GM21529 (cell line): ENCODE measurements around the gene ZNF408.
"Not testable (repeated sequence)": the region's sequence is repeated elsewhere in the genome, so short reads cannot be mapped to it uniquely, and the experiment has no call there.

Experiments used
- ATAC-seq: cut with Tn5 transposase; IDR thresholded peaks from one replicate; pipeline ENCODE4 v1.9.1; 2021; ENCODE audit not compliant: unreplicated experiment

ZNF408 gene

DNA sequence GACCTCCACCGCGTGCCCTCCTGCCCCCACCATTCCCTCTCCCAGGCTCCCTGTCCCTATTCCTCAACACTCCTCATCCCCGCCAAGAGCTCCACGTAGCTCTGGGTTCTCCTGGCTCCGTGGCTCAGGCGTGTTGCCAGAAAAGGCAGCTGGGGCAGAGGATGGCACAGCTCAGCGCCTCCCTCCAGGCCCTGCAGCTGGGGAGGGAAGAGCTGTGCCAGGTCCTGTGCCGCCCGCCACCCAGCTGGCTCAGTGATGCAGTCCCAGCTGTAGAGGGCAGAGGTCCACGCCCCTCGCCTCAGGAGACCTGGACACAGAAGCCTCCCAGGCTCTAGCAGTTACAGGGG is 4.6 kb upstream of the ZNF408 start:
- no peak for ATAC-seq

DNA sequence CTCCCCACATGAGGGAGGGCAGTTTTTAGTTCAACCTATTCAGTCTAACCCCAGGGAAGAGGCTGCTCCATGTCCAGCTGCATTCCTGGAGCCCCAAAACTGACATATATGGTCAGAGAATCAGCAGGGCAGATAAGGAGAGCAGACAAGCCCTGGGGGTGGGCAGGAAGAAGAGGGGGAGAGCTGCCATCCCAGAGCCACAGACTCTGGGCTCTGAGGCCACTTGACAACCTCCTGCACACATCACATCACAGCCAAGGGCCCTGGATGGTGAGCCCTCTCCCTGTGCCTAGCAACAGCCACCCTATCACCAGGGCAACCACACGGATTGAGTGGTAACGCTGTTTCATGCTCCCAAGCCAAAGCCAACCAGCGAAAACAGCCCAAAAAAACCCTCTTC is 3.5 kb upstream of the ZNF408 start:
- ATAC-seq = no peak

DNA sequence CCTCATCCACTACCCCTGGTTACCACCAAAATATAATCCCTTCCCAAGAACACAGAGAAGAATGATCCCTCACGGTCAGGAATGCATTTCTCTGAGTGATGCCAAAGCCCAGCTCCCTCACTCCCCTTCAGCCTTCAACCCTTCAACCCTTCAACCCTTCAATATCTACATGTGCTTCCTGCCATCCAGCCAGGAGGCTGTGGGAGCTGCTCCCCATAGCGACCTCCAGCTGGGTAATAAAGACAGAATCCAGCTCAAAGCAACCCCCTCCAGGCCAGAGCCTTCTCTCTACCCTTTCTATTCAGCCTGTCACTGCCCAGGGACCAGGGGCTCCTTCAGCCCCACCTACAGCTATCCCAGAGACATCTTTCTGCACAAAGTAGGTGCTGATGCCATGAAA is 3.1 kb upstream of the ZNF408 start:
- no peak for ATAC-seq

DNA sequence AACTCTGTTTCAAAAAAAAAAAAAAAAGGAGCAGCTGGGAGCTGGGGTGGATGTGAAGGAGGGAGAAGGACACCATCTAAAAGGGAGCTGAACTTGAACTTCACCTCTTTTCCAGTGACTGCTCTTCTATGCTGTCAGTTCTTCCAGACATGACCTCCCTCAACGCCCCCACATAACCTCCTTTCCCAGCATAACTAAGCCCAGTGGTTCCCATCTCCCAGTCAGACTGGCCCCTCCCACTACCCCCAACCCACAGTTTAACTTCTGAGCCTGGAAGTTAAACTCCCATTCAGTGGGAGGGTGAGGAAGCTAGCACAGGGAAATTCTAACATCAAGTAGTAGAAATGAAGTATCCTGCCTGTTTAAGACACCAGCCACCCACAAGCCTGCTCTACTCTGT is 2.2 kb upstream of the ZNF408 start:
- ATAC-seq = no peak

DNA sequence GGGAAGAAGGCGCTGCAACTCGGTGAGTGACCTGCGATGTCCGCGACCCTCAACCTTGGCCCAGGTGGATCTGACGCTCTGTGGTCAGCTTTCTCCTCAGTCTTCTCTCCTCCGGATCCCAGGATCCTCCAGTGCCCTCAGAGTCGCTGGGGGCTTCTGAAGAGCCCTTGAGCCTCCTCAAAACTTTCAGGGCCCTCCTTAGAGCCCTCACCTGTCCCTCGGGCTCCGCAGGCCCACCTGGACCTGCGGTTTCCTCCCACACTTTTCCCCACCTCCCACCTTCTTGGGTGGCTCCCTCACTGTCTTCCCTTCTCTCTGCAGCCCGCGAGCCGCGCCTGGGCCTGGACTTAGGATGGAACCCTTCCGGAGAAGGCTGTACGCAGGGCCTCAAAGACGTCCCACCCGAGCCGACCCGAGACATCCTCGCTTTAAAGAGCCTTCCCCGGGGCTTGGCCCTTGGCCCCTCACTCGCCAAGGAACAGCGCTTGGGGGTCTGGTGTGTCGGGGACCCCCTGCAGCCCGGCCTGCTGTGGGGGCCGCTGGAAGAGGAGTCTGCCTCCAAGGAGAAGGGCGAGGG is 335 bp downstream of the ZNF408 start:
- ATAC-seq = peak; percentile 0

DNA sequence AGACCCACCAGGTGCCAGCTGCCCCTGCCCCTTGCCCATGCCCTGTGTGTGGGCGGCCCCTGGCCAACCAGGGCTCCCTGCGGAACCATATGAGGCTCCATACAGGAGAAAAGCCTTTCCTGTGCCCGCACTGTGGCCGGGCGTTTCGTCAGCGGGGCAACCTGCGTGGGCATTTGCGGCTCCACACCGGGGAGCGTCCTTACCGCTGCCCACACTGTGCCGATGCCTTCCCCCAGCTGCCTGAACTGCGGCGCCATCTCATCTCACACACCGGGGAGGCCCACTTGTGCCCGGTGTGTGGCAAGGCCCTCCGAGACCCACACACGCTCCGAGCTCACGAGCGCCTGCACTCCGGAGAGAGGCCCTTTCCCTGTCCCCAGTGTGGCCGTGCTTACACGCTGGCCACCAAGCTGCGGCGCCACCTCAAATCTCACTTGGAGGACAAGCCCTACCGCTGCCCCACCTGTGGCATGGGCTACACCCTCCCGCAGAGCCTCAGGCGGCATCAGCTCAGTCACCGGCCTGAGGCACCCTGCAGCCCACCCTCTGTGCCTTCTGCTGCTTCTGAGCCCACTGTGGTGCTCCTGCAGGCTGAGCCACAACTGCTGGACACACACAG is 4.3 kb downstream of the ZNF408 start:
- ATAC-seq = no peak

DNA sequence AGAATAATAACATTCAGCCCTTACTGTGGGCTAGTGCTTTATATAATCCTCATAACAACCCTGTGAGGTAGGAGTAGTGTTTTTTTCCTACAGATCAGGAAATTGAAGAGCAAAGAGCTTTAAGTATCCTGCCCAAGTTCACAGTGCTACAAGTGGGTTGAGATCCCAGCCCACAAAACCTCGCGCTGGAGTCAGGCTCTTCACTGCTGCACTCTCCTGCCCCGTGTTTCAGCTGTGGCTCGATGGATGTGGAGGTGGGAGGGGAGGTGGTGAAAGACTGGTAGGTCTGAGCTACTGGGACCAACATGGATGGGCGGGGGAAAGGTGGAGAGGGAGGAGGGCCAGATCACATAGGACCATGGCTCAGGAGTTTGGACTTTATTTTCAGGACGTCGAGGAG is 6.1 kb downstream of the ZNF408 start:
- ATAC-seq = no peak

DNA sequence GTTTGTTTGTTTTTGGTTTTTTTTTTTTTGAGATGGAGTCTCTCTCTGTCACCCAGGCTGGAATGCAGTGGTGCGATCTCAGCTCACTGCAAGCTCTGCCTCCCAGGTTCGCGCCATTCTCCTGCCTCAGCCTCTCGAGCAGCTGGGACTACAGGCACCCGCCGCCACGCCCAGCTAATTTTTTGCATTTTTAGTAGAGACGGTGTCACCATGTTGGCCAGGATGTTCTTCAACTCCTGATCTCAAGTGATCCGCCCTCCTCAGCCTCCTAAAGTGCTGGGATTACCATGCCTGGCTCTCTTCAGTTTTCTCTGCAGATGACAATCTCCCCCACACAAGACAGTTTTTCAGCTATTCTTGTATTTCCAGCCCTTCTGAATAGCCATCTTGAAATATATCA is 8.5 kb downstream of the ZNF408 start:
- not testable (repeated sequence) for ATAC-seq

DNA sequence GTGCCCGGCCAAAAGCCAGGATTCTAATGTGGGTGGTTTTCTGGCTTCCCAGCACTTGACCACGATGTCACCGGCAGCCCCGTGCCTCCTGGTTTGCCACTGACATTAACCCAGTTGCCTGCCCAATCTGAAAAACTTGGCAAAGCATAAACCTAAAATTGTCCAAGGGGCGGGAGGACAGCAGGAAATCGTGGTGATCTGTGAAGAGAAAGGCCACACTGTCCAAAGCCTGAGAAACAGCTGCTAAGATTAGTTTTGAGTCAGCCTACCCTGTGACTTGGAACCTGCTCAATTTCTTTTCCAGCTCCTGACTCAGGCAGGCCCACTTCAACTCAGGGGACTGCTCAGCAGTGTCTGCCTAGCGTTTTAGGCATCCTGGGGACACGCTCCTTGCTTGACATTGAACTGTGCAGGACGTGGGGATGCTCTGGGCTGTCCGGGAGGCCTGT is 10.0 kb downstream of the ZNF408 start:
- no peak for ATAC-seq

DNA sequence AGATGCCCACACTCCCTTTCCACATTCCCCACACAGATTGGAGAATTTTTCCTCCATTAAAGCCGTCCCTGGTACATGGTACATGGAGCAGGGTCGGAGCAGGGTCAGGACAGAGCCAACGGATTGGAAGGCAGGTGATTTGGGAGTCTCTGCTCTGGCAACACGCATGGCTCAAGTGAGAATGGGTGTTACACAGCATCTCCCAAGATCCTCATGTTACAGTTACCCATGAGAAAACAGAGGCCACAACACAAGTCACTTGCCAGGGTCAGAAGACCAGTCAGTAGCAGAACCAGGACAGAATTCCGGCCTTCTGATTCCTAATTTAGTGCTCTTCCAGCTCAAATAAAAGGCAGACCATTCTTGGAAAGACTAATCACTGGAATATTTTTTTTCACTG is 10.5 kb downstream of the ZNF408 start:
- no peak for ATAC-seq

DNA sequence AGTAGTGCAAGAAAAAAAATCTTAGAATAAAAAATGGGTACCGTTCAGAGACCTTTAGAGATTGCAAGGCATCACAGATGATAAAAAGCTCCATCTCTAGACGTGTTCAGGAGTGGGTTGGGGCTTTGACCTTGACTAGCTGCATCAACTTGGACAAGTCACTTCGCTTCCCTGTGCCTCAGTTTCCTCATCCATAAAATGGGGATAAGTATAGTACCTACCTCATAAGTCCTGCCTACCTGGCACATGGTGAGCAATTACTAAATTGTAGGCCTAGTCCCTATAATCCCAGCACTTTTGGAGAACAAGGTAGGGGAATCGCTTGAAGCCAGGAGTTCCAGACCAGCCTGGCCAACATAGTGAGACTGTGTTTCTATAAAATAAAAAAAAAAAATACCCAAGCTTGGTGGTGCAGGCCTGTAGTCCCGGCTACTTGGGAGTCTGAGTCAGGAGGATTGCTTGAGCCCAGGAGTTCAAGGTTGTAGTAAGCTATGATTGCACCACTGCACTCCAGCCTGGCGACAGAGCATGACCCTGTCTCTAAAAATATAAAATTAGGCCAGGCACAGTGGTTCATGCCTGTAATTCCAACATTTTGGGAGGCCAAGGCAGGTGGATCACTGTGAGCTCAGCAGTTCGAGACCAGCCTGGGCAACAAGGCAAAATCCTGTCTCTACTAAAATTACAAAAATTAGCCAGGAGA is 12.2 kb downstream of the ZNF408 start:
- no peak for ATAC-seq

DNA sequence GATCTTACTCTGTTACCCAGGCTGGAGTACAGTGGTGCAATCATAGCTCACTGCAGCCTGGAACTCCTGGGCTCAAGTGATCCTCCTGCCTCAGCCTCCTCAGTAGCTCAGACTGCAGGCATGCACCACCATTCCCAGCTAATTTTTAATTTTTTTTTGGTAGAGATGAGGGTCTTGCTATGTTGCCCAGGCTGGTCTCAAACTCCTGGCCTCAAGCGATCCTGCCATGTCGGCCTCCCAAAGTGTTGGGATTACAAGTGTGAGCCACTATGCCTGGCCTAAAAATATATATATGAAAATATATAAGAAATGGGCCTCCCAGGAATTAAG is 17.0 kb downstream of the ZNF408 start:
- not testable (repeated sequence) for ATAC-seq

DNA sequence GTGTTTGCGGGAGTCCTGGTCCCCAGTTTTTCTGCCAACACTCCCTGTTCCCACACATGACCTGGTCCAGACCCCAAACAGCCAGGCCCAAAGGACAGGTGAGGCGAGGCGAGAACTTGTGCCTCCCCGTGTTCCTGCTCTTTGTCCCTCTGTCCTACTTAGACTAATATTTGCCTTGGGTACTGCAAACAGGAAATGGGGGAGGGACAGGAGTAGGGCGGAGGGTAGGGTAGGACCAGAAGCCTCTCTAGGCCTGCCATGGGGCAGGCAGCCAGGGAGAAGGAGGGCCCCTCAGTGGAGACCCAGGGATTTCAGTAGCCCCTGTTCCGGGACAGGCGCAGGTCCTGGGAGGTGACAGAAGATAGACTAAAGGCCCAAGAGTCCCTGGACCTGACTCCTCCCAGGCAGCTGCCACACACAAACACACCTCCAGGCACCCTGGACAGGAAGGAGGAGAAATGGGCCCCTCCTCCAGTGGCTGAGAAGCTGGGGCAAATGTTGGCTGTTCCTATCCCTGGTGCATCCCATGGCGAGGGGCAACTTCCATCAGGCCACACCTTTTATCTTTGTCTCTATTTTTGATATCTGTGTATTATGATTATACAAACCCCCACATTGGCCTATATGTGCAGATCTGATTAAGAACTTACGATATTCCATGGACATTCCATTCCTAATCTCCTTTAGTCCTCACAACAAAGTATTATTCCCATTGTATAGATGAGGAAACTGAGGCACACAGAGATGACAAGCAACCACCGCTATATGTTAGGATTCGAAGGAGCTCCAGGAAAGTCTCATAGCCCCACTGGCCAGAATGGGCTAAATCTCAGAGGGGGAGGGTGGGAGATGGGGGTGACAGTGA is 17.6 kb downstream of the ZNF408 start:
- ATAC-seq = no peak

DNA sequence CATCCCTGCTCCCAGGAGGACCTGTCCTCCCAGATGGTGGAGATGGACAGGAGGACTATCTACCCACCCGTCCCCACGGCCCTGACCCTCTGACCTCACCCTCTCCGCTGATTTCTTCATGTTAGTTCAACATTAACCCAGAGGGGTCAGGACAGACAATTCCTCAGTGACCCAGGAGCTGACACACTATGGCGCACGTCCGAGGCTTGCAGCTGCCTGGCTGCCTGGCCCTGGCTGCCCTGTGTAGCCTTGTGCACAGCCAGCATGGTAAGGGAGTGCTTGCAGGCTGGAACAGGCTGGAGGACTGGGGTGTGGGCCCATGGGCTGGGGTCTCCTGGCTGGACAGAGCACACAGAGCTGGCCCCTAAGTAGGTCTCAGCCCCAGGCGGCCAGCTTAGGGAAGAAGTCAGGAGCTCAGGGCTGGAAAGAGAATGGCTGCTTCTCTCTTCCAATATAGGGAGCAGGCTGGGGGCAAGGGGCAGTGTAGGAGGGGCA is 18.3 kb downstream of the ZNF408 start, which contains the start of gene F2:
Gene F2 (plus strand): TSS at position 166 of the 495 bp plus-strand sequence. CDS start 23 bp downstream, at position 189.
- ATAC-seq = no peak

DNA sequence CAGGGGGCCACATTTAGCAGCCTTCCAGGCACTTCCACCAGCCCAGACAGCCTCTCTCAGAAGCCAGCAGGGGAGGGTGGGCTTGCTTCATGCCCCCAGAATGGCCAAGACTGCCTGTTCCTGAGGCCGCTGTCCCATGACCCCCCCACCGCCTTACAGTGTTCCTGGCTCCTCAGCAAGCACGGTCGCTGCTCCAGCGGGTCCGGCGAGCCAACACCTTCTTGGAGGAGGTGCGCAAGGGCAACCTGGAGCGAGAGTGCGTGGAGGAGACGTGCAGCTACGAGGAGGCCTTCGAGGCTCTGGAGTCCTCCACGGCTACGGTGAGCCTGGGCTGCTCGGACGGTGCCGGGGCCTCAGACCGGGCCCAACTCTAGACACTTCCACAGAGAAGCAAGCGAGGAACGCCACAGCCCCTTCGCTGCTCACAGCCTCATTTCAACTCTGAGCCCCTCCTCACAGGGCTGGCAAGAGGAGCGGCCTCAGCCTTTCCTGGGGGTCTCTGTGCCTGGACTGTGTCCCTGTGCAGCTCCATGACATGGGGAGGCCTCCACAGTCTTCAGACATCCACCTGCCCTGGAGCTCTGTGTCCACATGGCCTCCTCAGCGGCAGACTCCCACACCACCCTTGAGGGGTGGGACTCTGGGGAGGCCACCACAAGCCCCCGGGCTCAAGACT is 18.9 kb downstream of the ZNF408 start:
- ATAC-seq = no peak

DNA sequence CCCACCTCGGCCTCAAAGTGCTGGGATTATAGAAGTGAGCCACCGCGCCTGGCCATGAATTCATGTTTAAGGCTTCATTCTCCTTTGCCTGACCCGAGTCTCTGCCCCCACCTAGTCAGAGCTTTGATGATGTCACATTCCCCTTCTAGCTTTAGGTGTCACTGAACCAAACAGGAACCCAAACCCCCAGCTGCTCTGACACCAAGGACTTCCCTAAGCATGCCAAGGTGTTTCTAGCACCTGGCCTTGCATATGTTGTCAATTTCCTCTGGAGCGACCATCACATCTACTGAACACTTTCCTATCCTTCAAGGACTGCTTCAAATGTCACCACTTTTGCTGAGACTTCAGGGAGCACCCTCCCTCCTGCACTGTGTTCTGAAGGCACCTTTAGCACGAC is 20.5 kb downstream of the ZNF408 start:
- no peak for ATAC-seq

DNA sequence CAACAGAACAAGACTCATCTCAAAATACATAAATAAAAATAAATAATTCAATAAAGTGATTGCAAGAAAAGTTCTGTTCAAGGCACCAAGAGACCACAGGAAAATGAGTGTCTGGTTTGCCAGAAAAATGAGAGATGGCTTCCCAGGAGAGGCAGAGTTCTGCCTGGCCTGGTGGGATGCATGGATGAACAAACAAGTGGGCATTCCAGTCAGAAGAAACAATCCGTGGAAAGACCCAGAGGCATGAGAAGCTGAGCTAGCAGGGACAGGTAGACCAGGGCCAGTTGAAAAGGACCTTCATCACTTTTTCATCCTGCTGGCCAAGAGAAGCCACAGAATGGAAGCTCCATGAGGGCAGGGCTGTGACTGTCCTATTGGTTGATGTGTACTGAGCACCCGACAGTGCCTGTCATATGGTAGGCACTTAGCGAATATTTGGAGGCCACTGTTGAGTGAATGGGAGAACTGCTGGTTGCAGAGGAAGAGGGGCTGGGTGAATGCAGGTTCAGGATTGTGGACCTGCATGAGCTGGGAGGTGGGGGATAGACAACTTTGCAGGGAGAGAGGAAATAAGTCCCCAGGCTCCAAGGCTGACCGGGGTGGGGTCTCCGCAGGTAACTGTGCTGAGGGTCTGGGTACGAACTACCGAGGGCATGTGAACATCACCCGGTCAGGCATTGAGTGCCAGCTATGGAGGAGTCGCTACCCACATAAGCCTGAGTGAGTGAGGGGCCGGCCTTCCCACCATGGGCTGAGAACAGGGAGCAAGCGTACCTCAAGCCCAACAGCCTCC is 21.9 kb downstream of the ZNF408 start:
- ATAC-seq = no peak

DNA sequence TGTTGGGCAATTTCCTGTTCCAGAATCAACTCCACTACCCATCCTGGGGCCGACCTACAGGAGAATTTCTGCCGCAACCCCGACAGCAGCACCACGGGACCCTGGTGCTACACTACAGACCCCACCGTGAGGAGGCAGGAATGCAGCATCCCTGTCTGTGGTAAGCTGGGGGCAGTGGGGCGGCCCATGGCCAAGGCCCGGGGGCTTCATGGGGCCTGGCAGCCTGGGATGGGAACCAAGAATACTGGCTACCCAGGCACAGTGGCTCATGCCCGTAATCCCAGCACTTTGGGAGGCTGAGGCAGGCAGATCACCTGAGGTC is 22.5 kb downstream of the ZNF408 start:
- no peak for ATAC-seq

DNA sequence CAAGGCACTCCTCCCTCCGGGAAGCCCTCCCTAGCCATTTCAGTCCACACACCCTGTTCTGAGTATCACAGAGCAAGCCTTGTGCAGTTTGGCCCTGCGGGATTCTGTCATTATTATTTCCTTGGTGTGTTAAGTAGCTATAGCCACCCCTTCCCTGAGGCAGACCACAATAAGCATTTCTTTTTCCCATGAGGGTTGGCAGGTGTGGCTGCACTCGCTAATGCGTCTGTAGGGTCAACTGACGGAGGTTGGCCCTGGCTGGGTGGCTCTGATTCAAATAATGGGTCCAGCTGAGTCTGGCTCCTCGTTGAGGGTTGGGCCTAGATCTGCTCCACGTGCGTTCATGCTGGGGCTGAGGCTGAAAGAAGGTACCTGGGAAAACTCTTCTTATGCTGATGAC is 23.3 kb downstream of the ZNF408 start:
- no peak for ATAC-seq
